Measurements from ENCODE around the gene CHCHD6. TPM values are rescaled to one million over a fixed set of nuclear protein-coding genes. Genes with fewer than 3 reads are reported as not detected.

CHCHD6 gene
- total and polyA plus RNA-seq, 5 donors from 2014 or later = 5.6 to 10.5 (median 8.1) TPM

DNA sequence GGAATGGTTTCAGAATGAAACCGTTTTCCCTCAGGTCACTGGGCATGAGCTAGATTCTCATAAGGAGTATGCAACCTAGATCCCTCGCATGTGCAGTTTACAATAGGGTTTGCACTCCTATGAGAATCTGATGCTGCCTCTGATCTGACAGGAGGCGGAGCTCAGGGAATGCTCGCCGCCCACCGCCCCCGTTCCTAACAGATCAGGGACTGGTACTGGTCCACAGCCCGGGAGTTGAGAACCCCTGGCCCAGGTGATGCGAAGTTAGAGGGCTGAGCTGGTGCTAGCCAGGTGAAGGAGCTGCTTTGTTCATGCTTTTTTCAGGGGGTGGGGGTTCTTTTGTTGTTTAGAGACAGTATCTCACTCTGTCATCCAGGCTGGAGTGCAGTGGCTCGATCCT lies 263.3 kb downstream of the CHCHD6 start:
- DNase-seq = no peak
- no peaks in the 10 kb centered on the region for H3K9me3 ChIP-seq (ENCODE audit: control insufficient read depth in 2 of 2, low read length in 2 of 2)
- H3K4me3 ChIP-seq (ENCODE audit: low read depth, low read length) = no peak overlapping the region
- no peaks in the 10 kb centered on the region for H3K36me3 Mint-ChIP-seq
- H3K9me3 Mint-ChIP-seq = peaks cover 0 to 2% (median 0%) of the 10 kb centered on the region in 7 donors
- H3K4me3 Mint-ChIP-seq = no peak overlapping the region
- no peaks in the 10 kb centered on the region for H3K27me3 ChIP-seq (ENCODE audit: control insufficient read depth, insufficient read depth, low read length)
- no peaks in the 10 kb centered on the region for H3K4me1 ChIP-seq (ENCODE audit: control insufficient read depth, insufficient read depth, low read length, poor library complexity, severe bottlenecking)
- H3K36me3 ChIP-seq (ENCODE audit: control insufficient read depth, insufficient read depth, low read length) = no peaks in the 10 kb centered on the region
- ATAC-seq (ENCODE audit: low read depth in 2 of 2) = no peak
- H3K4me1 Mint-ChIP-seq = no peaks in the 10 kb centered on the region
- peaks cover 7% of the 10 kb centered on the region for H3K27me3 Mint-ChIP-seq
- no peak overlapping the region for H3K27ac ChIP-seq (ENCODE audit: insufficient read depth, low read length, poor library complexity, severe bottlenecking)
- no peak overlapping the region for H3K27ac Mint-ChIP-seq

- Mint-ChIP-seq H3K4me1 (no peaks in the 10 kb centered on the region), H3K27ac (no peak overlapping the region), H3K27me3 (peaks cover 11% of the 10 kb centered on the region)
Observed at GRCh38 chr3:126968391-126969390, 264.7 kb downstream of the CHCHD6 start.

DNA sequence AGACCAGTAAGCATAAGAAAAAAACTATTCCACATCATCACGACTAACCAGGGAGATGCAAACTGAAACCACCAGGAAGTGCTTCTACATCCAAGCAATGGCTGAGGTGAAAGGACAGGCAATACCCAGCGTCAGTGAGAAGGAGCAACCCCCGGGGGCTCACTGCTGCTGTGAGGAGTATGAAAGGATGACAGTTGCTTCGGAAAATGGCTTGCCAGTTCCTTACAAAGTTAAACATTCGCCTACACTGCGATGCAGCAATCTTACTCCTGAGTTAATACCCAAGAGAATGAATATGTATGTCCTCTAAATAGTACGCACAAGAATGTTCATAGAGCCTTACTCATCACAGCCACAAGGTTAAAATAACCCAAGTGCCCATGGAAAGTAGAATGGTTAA lies 265.5 kb downstream of the CHCHD6 start:
- H3K4me1 ChIP-seq (ENCODE audit: control insufficient read depth, insufficient read depth, low read length, poor library complexity, severe bottlenecking) = no peaks in the 10 kb centered on the region
- no peaks in the 10 kb centered on the region for H3K36me3 ChIP-seq (ENCODE audit: control insufficient read depth, insufficient read depth, low read length)
- peaks cover 0 to 8% (median 1%) of the 10 kb centered on the region in 7 donors for H3K9me3 Mint-ChIP-seq
- H3K27me3 Mint-ChIP-seq = peaks cover 12% of the 10 kb centered on the region
- H3K4me3 Mint-ChIP-seq = no peak overlapping the region
- H3K27ac ChIP-seq (ENCODE audit: insufficient read depth, low read length, poor library complexity, severe bottlenecking) = no peak overlapping the region
- H3K4me3 ChIP-seq (ENCODE audit: low read depth, low read length) = no peak overlapping the region
- H3K27me3 ChIP-seq (ENCODE audit: control insufficient read depth, insufficient read depth, low read length) = peaks cover 3% of the 10 kb centered on the region
- H3K9me3 ChIP-seq (ENCODE audit: control insufficient read depth in 2 of 2, low read length in 2 of 2) = peaks cover 4 to 5% of the 10 kb centered on the region in 2 experiments
- no peak overlapping the region for H3K27ac Mint-ChIP-seq
- peaks cover under 1% of the 10 kb centered on the region for H3K36me3 Mint-ChIP-seq
- ATAC-seq (ENCODE audit: low read depth in 2 of 2) (no peak), DNase-seq (no peak)
- no peaks in the 10 kb centered on the region for H3K4me1 Mint-ChIP-seq

More at GRCh38 chr3:126968391-126969390, 264.7 kb downstream of the CHCHD6 start:
- Mint-ChIP-seq H3K36me3 (no peaks in the 10 kb centered on the region), H3K4me3 (no peak overlapping the region), H3K9me3 (no peaks in the 10 kb centered on the region)
- Histone ChIP-seq H3K4me3 (ENCODE audit: low read depth, low read length) (no peak overlapping the region), H3K4me1 (ENCODE audit: control insufficient read depth, insufficient read depth, low read length, poor library complexity, severe bottlenecking) (no peaks in the 10 kb centered on the region), H3K27me3 (ENCODE audit: control insufficient read depth, insufficient read depth, low read length) (no peaks in the 10 kb centered on the region), H3K9me3 (ENCODE audit: control insufficient read depth in 2 of 2, low read length in 2 of 2) (no peaks in the 10 kb centered on the region), H3K36me3 (ENCODE audit: control insufficient read depth, insufficient read depth, low read length) (no peaks in the 10 kb centered on the region), H3K27ac (ENCODE audit: insufficient read depth, low read length, poor library complexity, severe bottlenecking) (no peak overlapping the region)
- DNase-seq = no peak
- no peak for ATAC-seq (ENCODE audit: low read depth in 2 of 2)

GRCh38 chr3:126970101-126970500 lies 266.1 kb downstream of the CHCHD6 start:
- H3K36me3 Mint-ChIP-seq = peaks cover 6% of the 10 kb centered on the region
- no peak overlapping the region for H3K27ac ChIP-seq (ENCODE audit: insufficient read depth, low read length, poor library complexity, severe bottlenecking)
- peaks cover 3% of the 10 kb centered on the region for H3K27me3 ChIP-seq (ENCODE audit: control insufficient read depth, insufficient read depth, low read length)
- peaks cover 13% of the 10 kb centered on the region for H3K27me3 Mint-ChIP-seq
- H3K9me3 ChIP-seq (ENCODE audit: control insufficient read depth in 2 of 2, low read length in 2 of 2) = peaks cover 9 to 10% of the 10 kb centered on the region in 2 experiments
- no peak overlapping the region for H3K4me3 ChIP-seq (ENCODE audit: low read depth, low read length)
- no peaks in the 10 kb centered on the region for H3K36me3 ChIP-seq (ENCODE audit: control insufficient read depth, insufficient read depth, low read length)
- peaks cover 0 to 13% (median 6%) of the 10 kb centered on the region in 7 donors for H3K9me3 Mint-ChIP-seq
- ATAC-seq (ENCODE audit: low read depth in 2 of 2) (no peak), DNase-seq (no peak)
- no peak overlapping the region for H3K27ac Mint-ChIP-seq
- H3K4me1 ChIP-seq (ENCODE audit: control insufficient read depth, insufficient read depth, low read length, poor library complexity, severe bottlenecking) = no peaks in the 10 kb centered on the region
- H3K4me1 Mint-ChIP-seq = no peaks in the 10 kb centered on the region
- H3K4me3 Mint-ChIP-seq = no peak overlapping the region

GRCh38 chr3:126970921-126971320 lies 266.9 kb downstream of the CHCHD6 start:
- no peaks in the 10 kb centered on the region for H3K4me1 Mint-ChIP-seq
- H3K27me3 ChIP-seq (ENCODE audit: control insufficient read depth, insufficient read depth, low read length) = peaks cover 3% of the 10 kb centered on the region
- H3K36me3 Mint-ChIP-seq = peaks cover 9% of the 10 kb centered on the region
- no peaks in the 10 kb centered on the region for H3K4me1 ChIP-seq (ENCODE audit: control insufficient read depth, insufficient read depth, low read length, poor library complexity, severe bottlenecking)
- no peak overlapping the region for H3K27ac Mint-ChIP-seq
- H3K9me3 ChIP-seq (ENCODE audit: control insufficient read depth in 2 of 2, low read length in 2 of 2) = peaks cover 9 to 13% of the 10 kb centered on the region in 2 experiments
- no peak for DNase-seq
- H3K4me3 ChIP-seq (ENCODE audit: low read depth, low read length) = no peak overlapping the region
- H3K27me3 Mint-ChIP-seq = peaks cover 16% of the 10 kb centered on the region
- no peak for ATAC-seq (ENCODE audit: low read depth in 2 of 2)
- no peak overlapping the region for H3K4me3 Mint-ChIP-seq
- no peak overlapping the region for H3K27ac ChIP-seq (ENCODE audit: insufficient read depth, low read length, poor library complexity, severe bottlenecking)
- peaks cover 0 to 16% (median 9%) of the 10 kb centered on the region in 7 donors for H3K9me3 Mint-ChIP-seq
- H3K36me3 ChIP-seq (ENCODE audit: control insufficient read depth, insufficient read depth, low read length) = no peaks in the 10 kb centered on the region

- H3K27me3 ChIP-seq (ENCODE audit: control insufficient read depth, insufficient read depth, low read length) = peaks cover 3% of the 10 kb centered on the region
- H3K36me3 Mint-ChIP-seq = peaks cover 9% of the 10 kb centered on the region
- peaks cover 16% of the 10 kb centered on the region for H3K27me3 Mint-ChIP-seq
- no peaks in the 10 kb centered on the region for H3K4me1 Mint-ChIP-seq
- ATAC-seq (ENCODE audit: low read depth in 2 of 2) (no peak), DNase-seq (no peak)
- no peaks in the 10 kb centered on the region for H3K4me1 ChIP-seq (ENCODE audit: control insufficient read depth, insufficient read depth, low read length, poor library complexity, severe bottlenecking)
- no peak overlapping the region for H3K27ac ChIP-seq (ENCODE audit: insufficient read depth, low read length, poor library complexity, severe bottlenecking)
- no peak overlapping the region for H3K4me3 ChIP-seq (ENCODE audit: low read depth, low read length)
- H3K4me3 Mint-ChIP-seq = no peak overlapping the region
- peaks cover 0 to 16% (median 9%) of the 10 kb centered on the region in 7 donors for H3K9me3 Mint-ChIP-seq
- no peak overlapping the region for H3K27ac Mint-ChIP-seq
- H3K9me3 ChIP-seq (ENCODE audit: control insufficient read depth in 2 of 2, low read length in 2 of 2) = peaks cover 9 to 13% of the 10 kb centered on the region in 2 experiments
- no peaks in the 10 kb centered on the region for H3K36me3 ChIP-seq (ENCODE audit: control insufficient read depth, insufficient read depth, low read length)
Observed at GRCh38 chr3:126971891-126972351, 267.9 kb downstream of the CHCHD6 start.

DNA sequence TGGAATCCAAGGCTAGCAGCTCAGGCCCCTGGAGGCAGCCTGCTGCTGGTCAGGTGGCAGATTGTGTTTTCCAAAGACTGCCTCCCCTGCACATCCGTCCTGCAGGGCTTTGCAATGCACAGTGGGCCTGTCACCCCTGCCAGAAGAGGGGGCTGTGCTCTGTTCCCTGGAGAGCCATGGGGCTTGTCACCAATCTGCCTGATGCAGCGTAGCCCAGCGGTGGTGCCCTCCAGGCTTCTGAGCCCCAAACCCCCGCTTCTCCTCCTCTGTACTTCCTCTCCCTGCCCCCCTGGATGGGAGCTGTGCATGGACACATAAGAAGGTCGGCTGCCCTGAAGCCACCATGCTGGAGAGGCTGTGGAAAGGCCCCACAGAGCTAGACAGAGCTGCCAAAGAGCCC lies 268.8 kb downstream of the CHCHD6 start:
- no peaks in the 10 kb centered on the region for H3K4me1 Mint-ChIP-seq
- ATAC-seq (ENCODE audit: low read depth in 2 of 2) (no peak), DNase-seq (no peak)
- no peaks in the 10 kb centered on the region for H3K36me3 ChIP-seq (ENCODE audit: control insufficient read depth, insufficient read depth, low read length)
- no peak overlapping the region for H3K4me3 Mint-ChIP-seq
- peaks cover 19% of the 10 kb centered on the region for H3K27me3 Mint-ChIP-seq
- no peak overlapping the region for H3K27ac ChIP-seq (ENCODE audit: insufficient read depth, low read length, poor library complexity, severe bottlenecking)
- peaks cover 0 to 16% (median 9%) of the 10 kb centered on the region in 7 donors for H3K9me3 Mint-ChIP-seq
- H3K27ac Mint-ChIP-seq = no peak overlapping the region
- H3K36me3 Mint-ChIP-seq = peaks cover 9% of the 10 kb centered on the region
- H3K27me3 ChIP-seq (ENCODE audit: control insufficient read depth, insufficient read depth, low read length) = peaks cover 3% of the 10 kb centered on the region
- no peak overlapping the region for H3K4me3 ChIP-seq (ENCODE audit: low read depth, low read length)
- peaks cover 9 to 13% of the 10 kb centered on the region in 2 experiments for H3K9me3 ChIP-seq (ENCODE audit: control insufficient read depth in 2 of 2, low read length in 2 of 2)
- no peaks in the 10 kb centered on the region for H3K4me1 ChIP-seq (ENCODE audit: control insufficient read depth, insufficient read depth, low read length, poor library complexity, severe bottlenecking)

Measured in CD4-positive, CD25-positive, alpha-beta regulatory T cell (primary cell).